GM06990 (cell line): ENCODE data around the gene GLS.

Source experiments
- DNase-seq: peaks from one replicate; pipeline ENCODE4 v3.0.0-alpha.2; 2011; ENCODE audit not compliant: insufficient read length; ENCODE audit errors: extremely low read depth
- H3K27me3 ChIP-seq: replicated peaks from 2 replicates; pipeline ENCODE4 v1.6.0; 2011; ENCODE audit warnings: low read length; ENCODE audit not compliant: control insufficient read depth, insufficient read depth
- H3K36me3 ChIP-seq: 2 replicates; pipeline ENCODE4 v1.5.1; 2011; ENCODE audit warnings: low read length; ENCODE audit not compliant: control insufficient read depth, insufficient read depth
- H3K4me3 ChIP-seq: replicated peaks from 2 replicates; pipeline ENCODE4 v1.5.1; 2011; ENCODE audit warnings: low read depth, mild to moderate bottlenecking, control low read depth, low read length
- CTCF ChIP-seq: IDR thresholded peaks from 2 replicates; pipeline ENCODE4 v1.5.1; 2011; ENCODE audit warnings: low read length, control low read depth, mild to moderate bottlenecking, inconsistent platforms; ENCODE audit not compliant: insufficient read depth, poor library complexity, severe bottlenecking

Gene GLS

DNA sequence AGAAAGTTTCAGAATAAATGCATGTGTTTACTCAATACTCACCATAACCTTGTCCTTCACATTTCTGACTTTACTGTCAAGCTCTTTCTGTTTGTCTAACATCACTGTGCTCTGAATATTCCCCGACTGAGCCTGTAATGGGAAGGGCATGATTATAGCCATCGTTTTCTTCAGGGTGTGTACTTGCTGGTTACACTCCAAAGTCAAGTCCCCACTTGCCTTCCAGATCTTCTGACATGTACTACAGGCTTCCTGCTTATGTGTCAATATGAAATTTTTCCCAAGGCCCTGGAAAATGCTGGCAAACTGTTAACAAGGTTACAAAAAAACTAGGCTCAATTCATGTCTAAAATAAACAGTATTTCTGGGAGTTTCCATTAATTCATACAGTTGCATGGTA is 120.4 kb downstream of the GLS start:
- no peak for DNase-seq
- TF ChIP-seq CTCF = no peak
- Histone ChIP-seq H3K4me3 (no peak overlapping the region), H3K27me3 (no peaks in the 10 kb centered on the region), H3K36me3 (peaks cover 52% of the 10 kb centered on the region)

- H3K4me3 ChIP-seq = no peak overlapping the region
- peaks cover 52% of the 10 kb centered on the region for H3K36me3 ChIP-seq
- no peaks in the 10 kb centered on the region for H3K27me3 ChIP-seq
- TF ChIP-seq CTCF = no peak
- no peak for DNase-seq
Measured at GRCh38 chr2:191001624-191002023, 121.0 kb downstream of the GLS start.

GRCh38 chr2:191003405-191004309 is 123.0 kb downstream of the GLS start:
- TF ChIP-seq CTCF = no peak
- H3K36me3 ChIP-seq = peaks cover 48% of the 10 kb centered on the region
- H3K4me3 ChIP-seq = no peak overlapping the region
- no peak for DNase-seq
- no peaks in the 10 kb centered on the region for H3K27me3 ChIP-seq

DNA sequence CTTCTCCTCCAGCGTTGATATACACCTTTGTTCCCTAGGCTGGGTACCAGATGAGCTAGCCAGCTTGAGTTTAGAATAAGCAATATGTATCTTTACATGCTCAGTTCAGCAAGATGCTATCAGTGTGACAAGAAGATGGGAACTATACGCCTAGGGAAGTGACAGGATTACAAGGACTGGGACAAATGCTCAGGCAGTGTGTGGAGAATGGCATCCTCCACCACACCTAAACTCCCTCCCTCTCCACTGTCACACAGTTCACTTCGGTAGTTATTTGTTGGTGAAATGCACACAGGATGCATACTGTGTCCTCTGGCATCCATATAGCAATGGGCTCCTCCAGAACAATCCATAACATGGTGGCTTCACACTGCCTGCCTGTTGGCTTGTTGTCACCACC is 125.7 kb downstream of the GLS start:
- Histone ChIP-seq H3K4me3 (no peak overlapping the region), H3K36me3 (peaks cover 40% of the 10 kb centered on the region), H3K27me3 (no peaks in the 10 kb centered on the region)
- DNase-seq = no peak
- no peak for TF ChIP-seq CTCF

DNA sequence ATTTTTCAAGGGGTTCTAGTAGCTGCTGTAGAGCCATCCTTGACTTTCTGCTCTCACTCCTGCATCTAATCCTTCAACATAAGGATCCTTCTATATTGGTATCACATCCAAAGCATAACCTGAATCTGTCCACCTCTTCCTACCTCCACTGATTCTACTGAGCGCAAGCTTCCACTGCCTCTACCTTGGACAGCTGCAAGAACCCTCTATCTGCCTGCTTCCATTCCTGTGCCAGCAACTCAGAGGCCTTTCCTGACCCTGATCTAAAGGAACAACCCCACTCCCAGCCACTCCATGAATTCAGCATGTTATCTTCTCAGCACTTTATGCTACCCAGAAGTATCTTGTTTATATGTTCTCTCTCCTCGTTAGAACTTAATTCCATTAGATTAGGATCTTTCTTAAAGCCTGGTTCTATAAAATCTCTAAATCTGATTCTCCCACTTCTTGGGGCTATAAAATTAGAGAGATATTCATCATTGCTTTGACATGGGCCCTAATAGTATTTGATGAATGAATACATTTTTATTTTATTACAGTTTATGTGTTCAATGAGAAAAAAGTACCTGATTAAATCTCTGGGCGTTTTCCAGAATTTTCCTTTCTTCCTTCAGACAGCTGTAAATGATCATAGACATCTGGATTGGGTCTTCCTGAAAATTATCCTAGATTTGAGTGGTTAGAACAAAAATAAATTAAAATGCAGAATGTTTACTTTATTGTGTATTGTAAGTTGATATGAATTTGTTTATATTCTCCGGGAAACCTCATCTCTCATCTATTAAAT is 126.6 kb downstream of the GLS start:
- no peak for DNase-seq
- no peak for TF ChIP-seq CTCF
- H3K36me3 ChIP-seq = peaks cover 47% of the 10 kb centered on the region
- H3K27me3 ChIP-seq = no peaks in the 10 kb centered on the region
- no peak overlapping the region for H3K4me3 ChIP-seq
